T-helper 9 cell (primary cell): ENCODE data around the gene RPL7A.

Experiments
- DNase-seq: peaks from one replicate; pipeline ENCODE4 v3.0.0-alpha.2; 2020

The RPL7A gene

GRCh38 chr9:133349965-133350616 lies 2.1 kb downstream of the RPL7A start:
- DNase-seq: no peak

- no peak for DNase-seq
Observed at GRCh38 chr9:133351526-133351907, 3.5 kb downstream of the RPL7A start.

GRCh38 chr9:133351908-133352634 lies 4.1 kb downstream of the RPL7A start:
- no peak for DNase-seq

GRCh38 chr9:133352635-133353340 lies 4.8 kb downstream of the RPL7A start:
- DNase-seq: no peak

GRCh38 chr9:133353548-133353947 lies 5.5 kb downstream of the RPL7A start:
- DNase-seq: no peak

- DNase-seq: no peak
Observed at GRCh38 chr9:133354766-133355165, 6.7 kb downstream of the RPL7A start.

- DNase-seq: no peak
Observed at GRCh38 chr9:133355881-133356357, 7.9 kb downstream of the RPL7A start.

GRCh38 chr9:133356391-133357091 lies 8.5 kb downstream of the RPL7A start, which contains the start of the genes SURF1 and SURF2:
TSS of gene SURF1 (minus strand) at chr9:133356487. CDS start at chr9:133356453, 34 bp downstream.
TSS of gene SURF2 (plus strand) at chr9:133356550. CDS start at chr9:133356593, 43 bp downstream.
- peak; percentile 89 for DNase-seq

- DNase-seq: no peak
Observed at GRCh38 chr9:133357656-133358055, 9.6 kb downstream of the RPL7A start.

- DNase-seq: no peak
Observed at GRCh38 chr9:133359399-133360175, 11.6 kb downstream of the RPL7A start.

GRCh38 chr9:133360400-133361393 lies 12.7 kb downstream of the RPL7A start:
- DNase-seq: no peak

- DNase-seq: no peak
Observed at GRCh38 chr9:133361507-133362092, 13.6 kb downstream of the RPL7A start.

- no peak for DNase-seq
Observed at GRCh38 chr9:133362359-133363044, 14.5 kb downstream of the RPL7A start.

GRCh38 chr9:133366435-133366834 lies 18.4 kb downstream of the RPL7A start:
- DNase-seq: no peak

GRCh38 chr9:133367221-133367620 lies 19.2 kb downstream of the RPL7A start:
- DNase-seq: no peak

GRCh38 chr9:133367778-133368177 lies 19.8 kb downstream of the RPL7A start:
- DNase-seq: no peak

- DNase-seq: no peak
Observed at GRCh38 chr9:133368249-133368881, 20.3 kb downstream of the RPL7A start.

GRCh38 chr9:133369422-133369821 lies 21.4 kb downstream of the RPL7A start:
- DNase-seq: no peak

GRCh38 chr9:133369933-133370332 lies 21.9 kb downstream of the RPL7A start:
- DNase-seq: no peak
